Neuron (in vitro differentiated cells): Measurements from ENCODE around the gene ERO1A.

Experiments
- H2AFZ ChIP-seq: one replicate; pipeline ENCODE4 v1.6.1; 2013; ENCODE audit warnings: low read depth, mild to moderate bottlenecking, inconsistent platforms, low read length, moderate library complexity
- H3K27me3 ChIP-seq: one replicate; pipeline ENCODE4 v1.6.1; 2013; ENCODE audit warnings: low read length; ENCODE audit not compliant: insufficient read depth
- H3K36me3 ChIP-seq: one replicate; pipeline ENCODE4 v1.6.1; 2013; ENCODE audit warnings: low read length; ENCODE audit not compliant: insufficient read depth
- H3K4me1 ChIP-seq: one replicate; pipeline ENCODE4 v1.6.1; 2013; ENCODE audit warnings: low read length; ENCODE audit not compliant: insufficient read depth
- H3K4me3 ChIP-seq: 2 replicates; pipeline ENCODE4 v1.5.1; 2013; ENCODE audit warnings: mild to moderate bottlenecking, low read length, moderate library complexity
- H3K9me3 ChIP-seq: one replicate; pipeline ENCODE4 v1.6.1; 2013; ENCODE audit warnings: low read length

Gene ERO1A

DNA sequence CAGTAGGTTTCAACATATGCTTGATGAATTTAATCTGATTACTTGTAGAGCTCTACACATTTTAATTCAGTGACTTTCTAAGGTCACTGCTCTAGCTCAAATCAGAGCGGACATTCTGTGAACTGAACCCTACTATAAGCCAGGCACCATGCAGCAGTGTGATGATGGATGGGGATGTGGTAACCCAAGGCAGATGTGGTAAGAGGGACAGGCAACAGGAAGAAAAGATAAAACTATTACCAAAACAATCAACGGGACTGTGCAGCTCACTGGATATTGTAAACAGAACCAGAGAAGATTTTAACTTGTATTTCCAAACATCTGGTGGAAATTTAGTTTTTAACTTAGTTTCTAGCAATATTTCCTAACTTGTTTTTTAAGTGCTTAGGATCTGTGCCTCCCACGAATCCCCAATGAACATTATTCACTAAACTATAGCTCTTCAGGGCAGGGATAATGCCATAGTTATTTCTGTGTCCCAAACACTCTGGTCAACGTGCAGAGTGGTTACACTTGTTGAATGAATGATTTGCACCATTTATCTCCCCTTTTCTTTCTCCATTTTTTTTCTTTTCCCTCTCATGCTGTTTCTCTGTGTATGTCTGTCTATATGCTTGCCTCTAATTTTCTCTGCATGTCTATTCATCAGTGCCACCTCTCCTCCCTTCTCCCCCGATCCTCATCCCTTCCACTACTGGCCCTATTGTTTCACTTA is 3.0 kb downstream of the ERO1A start:
- no peak overlapping the region for H3K4me3 ChIP-seq
- no peak overlapping the region for H2AFZ ChIP-seq
- no peaks in the 10 kb centered on the region for H3K27me3 ChIP-seq
- no peaks in the 10 kb centered on the region for H3K36me3 ChIP-seq
- peaks cover 11% of the 10 kb centered on the region for H3K4me1 ChIP-seq
- H3K9me3 ChIP-seq: no peaks in the 10 kb centered on the region

DNA sequence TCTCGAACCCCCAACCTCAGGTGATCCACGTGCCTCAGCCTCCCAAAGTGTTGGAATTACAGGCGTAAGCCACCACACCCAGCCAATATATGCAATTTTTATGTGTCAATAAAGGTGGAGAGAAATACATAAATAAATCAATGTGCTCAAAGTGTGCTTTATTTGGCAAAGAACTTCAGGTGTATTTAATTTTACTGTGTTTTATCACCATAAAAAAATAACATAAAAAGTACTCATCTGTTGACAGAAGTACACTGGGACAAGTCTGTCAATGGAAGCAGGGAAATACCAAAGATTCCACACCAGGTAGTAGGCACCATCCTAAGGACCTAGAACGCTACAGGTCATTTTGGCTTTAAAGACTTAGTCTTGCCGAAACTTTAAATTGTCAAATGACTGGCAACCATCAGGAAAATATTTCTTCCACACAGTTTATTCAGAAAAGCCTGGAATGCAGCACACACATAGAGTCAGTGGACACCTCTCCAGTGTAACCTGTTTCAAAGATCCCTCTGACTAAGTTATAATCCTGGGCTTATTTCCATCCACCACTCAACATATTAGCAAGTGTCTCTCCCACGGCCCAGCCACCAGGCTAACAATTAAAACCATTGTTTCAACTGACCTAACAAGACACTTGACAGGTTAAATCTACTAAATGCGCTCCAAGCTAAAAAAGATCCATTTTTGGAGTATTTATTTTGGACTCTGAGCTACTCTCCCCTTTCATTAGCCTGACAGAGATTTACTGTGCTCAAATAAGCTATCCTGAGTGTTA is 4.2 kb downstream of the ERO1A start:
- Histone ChIP-seq H3K27me3 (no peaks in the 10 kb centered on the region), H3K4me3 (no peak overlapping the region), H2AFZ (no peak overlapping the region), H3K4me1 (peaks cover 10% of the 10 kb centered on the region), H3K36me3 (no peaks in the 10 kb centered on the region), H3K9me3 (no peaks in the 10 kb centered on the region)

DNA sequence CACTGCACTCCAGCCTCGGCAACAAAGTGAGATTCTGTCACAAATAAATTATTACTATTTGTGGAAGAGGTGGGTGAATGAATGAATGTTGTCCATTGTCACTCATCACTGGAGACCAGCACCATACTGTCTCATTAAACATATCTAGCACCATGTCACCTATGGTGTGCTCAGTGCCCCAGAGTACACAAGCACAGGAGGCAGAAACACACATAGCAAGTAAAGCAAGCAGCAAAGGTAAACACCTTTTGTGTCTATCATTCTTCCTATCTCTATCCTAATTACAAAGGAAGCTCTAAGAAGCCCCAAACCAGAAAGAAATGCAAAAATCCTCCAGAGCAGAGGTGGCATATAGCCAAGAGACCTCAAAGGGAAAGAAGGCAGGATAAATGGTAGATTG is 9.2 kb downstream of the ERO1A start:
- H3K9me3 ChIP-seq: no peaks in the 10 kb centered on the region
- no peaks in the 10 kb centered on the region for H3K27me3 ChIP-seq
- no peak overlapping the region for H2AFZ ChIP-seq
- H3K4me1 ChIP-seq: peaks cover 7% of the 10 kb centered on the region
- no peaks in the 10 kb centered on the region for H3K36me3 ChIP-seq
- no peak overlapping the region for H3K4me3 ChIP-seq

DNA sequence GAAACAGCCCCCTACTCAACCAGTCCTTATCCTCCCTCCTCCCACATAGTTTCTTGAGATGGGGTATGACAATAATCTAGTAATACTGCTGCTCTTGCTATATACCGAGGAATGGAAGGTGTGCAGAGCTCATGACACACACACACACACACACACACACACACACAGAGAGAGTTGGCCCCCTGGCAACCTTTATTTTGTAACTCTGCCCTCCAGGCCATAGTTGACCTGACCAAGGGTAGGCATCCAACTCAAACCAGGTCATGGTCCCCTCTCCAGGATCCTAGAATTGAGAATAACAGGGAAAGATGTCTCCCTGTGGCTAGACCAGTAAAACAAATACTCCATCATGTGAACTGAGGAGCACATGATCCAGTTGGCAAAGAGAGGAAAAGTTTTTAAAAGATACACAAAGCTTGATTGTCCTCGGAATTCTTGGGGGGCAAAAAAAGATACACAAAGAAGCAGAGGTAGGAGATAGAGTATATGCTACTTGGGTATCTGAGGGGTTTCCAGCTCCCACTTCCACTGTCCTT is 11.3 kb downstream of the ERO1A start:
- Histone ChIP-seq H3K4me3 (no peak overlapping the region), H3K36me3 (peaks cover 2% of the 10 kb centered on the region), H3K4me1 (peaks cover 7% of the 10 kb centered on the region), H3K27me3 (no peaks in the 10 kb centered on the region), H3K9me3 (no peaks in the 10 kb centered on the region), H2AFZ (no peak overlapping the region)

DNA sequence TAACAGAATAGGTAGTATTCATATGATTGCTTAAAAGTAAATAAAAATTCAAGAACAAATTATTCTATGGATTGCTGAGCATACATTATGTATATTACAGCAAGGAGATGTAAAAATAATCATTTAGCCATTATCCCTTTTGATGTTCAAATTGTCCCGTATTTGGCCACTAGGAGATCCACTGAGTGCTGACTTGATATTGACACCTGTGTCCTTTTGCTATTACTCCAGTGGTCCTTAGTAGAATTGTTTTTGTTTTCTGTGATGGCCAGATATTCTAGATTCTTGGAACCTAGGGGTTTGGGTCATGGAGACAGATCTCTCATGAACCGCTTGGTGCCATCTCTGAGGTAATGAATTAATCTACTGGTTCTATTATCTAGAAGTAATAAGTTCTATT is 16.8 kb downstream of the ERO1A start:
- Histone ChIP-seq H2AFZ (no peak overlapping the region), H3K4me1 (no peaks in the 10 kb centered on the region), H3K4me3 (no peak overlapping the region), H3K27me3 (no peaks in the 10 kb centered on the region), H3K9me3 (no peaks in the 10 kb centered on the region), H3K36me3 (peaks cover 14% of the 10 kb centered on the region)

DNA sequence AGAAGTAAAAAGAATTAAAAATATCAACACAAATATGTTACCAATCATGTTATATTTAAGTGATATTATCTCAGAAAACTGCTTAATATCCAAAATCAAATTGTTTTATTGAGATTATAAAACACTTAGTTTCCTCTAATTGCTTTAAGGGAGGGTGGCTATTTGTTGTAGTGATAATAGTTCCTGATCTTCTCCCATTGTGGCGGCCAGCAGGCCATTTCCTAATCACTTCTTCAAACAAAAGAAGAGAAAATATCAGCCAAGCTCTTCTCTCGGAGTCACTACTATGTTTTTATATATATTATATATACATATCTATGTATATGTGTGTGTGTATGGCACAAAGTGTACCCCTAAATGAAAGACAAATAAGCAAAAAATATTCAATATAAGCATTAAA is 31.5 kb downstream of the ERO1A start:
- H3K4me3 ChIP-seq: no peak overlapping the region
- H3K27me3 ChIP-seq: no peaks in the 10 kb centered on the region
- no peak overlapping the region for H2AFZ ChIP-seq
- no peaks in the 10 kb centered on the region for H3K9me3 ChIP-seq
- H3K4me1 ChIP-seq: no peaks in the 10 kb centered on the region
- peaks cover 12% of the 10 kb centered on the region for H3K36me3 ChIP-seq

DNA sequence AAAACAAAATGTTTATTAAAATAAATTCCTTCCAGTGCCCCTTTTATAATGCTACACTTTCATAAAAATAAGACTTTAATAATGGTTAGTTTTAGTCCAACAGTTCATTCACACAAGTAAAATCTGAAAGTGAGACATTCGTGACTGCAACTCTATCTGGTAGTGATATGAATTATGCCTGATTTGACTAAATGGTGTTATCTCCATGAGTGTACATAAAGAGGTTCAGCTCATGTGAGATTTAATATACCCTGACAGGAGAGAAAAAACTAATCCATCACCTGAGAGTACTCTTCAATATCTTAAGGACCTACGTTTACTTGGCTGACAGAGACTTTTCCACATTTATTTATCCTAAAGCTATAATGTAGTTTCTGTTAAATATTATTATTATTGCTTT is 34.0 kb downstream of the ERO1A start:
- H3K36me3 ChIP-seq: peaks cover 19% of the 10 kb centered on the region
- no peaks in the 10 kb centered on the region for H3K27me3 ChIP-seq
- no peaks in the 10 kb centered on the region for H3K4me1 ChIP-seq
- H3K9me3 ChIP-seq: peaks cover 5% of the 10 kb centered on the region
- H3K4me3 ChIP-seq: no peak overlapping the region
- no peak overlapping the region for H2AFZ ChIP-seq

DNA sequence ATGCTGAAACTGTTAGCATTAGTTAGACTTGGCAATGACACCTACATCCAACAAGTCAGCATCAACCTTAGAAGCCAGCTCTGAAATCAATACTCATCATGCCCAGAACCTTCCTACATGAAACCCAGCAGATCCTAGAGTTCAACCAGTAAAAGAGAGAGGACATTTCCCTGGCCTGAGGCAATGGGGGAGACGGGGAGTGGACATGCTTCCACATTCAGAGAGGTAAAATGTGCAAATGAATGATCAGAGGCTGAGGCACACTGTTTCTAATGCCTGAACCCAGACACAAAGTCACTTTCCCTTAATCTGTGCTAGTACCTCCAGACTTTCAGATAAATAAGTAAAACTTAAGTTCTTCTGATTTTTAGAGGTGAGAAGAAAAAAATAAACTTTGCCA is 34.5 kb downstream of the ERO1A start:
- Histone ChIP-seq H3K9me3 (peaks cover 5% of the 10 kb centered on the region), H2AFZ (no peak overlapping the region), H3K4me3 (no peak overlapping the region), H3K36me3 (peaks cover 15% of the 10 kb centered on the region), H3K4me1 (no peaks in the 10 kb centered on the region), H3K27me3 (no peaks in the 10 kb centered on the region)

DNA sequence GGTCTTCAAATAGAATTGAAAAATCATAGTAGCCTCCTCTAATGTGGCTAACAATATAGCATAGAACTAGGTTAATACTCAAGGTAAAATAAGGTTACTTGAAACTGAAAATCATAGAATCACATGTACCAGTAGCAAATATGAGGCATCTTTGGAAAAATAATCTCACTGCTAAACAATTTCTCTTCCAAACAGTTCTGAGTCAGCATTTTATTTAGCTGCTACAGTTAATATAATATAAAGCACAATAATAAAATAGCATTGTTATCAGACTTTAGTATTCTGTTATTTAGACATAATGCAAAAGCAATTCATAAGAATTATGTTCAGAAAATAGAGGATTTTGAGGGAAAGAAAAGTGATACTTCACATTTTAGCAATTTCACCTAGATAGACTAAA is 35.0 kb downstream of the ERO1A start:
- Histone ChIP-seq H3K27me3 (no peaks in the 10 kb centered on the region), H3K4me1 (no peaks in the 10 kb centered on the region), H2AFZ (no peak overlapping the region), H3K36me3 (peaks cover 12% of the 10 kb centered on the region), H3K9me3 (peaks cover 5% of the 10 kb centered on the region), H3K4me3 (no peak overlapping the region)

DNA sequence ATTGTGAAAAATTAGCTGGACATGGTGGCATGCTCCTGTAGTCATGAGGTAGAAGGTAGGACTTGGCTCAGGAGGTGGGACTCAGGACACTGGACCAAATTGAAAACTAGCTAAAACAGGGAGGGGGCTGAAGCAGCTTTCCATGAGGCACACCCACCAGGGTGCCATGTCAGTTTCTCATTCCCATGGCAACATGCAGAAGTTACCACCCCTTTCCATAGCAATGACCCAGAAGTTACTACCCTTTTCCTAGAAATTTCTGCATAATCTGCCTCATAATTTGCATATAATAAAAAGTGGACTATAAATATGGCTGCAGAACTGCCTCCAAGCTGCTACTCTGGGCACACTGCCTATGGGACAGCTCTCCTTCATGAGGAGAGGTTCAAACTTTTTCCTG is 38.5 kb downstream of the ERO1A start:
- no peaks in the 10 kb centered on the region for H3K4me1 ChIP-seq
- peaks cover 22% of the 10 kb centered on the region for H3K36me3 ChIP-seq
- H3K27me3 ChIP-seq: no peaks in the 10 kb centered on the region
- H3K9me3 ChIP-seq: peaks cover 5% of the 10 kb centered on the region
- no peak overlapping the region for H3K4me3 ChIP-seq
- H2AFZ ChIP-seq: no peak overlapping the region

DNA sequence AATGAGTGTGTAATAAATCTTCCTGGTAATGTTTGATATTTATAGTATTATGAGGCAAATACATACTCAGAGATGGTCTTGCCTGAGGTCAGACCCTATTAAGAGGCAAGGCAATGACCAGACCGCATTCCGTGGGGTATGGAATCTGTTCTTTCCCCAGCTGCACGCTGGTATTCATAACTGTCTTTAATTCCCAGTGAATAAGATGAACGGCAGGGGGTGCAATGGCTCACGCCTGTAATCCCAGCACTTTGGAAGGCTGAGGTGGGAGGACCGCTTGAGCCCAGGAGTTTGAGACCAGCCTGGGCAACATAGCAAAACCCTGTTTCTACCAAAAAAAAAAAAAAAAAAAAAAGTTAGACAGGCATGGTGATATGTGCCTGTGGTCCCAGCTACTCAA is 44.6 kb downstream of the ERO1A start:
- Histone ChIP-seq H3K4me3 (no peak overlapping the region), H2AFZ (no peak overlapping the region), H3K4me1 (no peaks in the 10 kb centered on the region), H3K27me3 (no peaks in the 10 kb centered on the region), H3K36me3 (peaks cover 28% of the 10 kb centered on the region), H3K9me3 (no peaks in the 10 kb centered on the region)

DNA sequence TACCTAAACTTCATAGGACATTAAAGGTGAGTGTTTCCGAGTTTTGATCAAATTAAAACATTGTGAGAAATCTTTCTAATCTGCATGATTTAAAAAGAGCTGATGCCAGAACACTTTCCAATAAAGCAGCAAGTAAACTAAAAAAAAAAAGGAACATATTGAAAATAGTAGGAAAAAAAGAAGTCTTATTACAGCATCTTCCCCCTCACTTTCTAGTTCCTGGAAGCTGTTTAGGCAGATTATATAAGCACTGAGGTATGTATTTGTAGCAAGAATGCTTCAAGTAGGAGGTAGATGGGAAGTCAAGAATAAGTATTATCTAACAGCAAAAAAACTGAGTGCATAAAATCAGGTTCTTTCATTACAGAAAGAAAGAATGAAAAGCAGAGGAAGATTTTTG is 45.8 kb downstream of the ERO1A start:
- H3K4me3 ChIP-seq: no peak overlapping the region
- H3K27me3 ChIP-seq: no peaks in the 10 kb centered on the region
- H3K4me1 ChIP-seq: no peaks in the 10 kb centered on the region
- H2AFZ ChIP-seq: no peak overlapping the region
- H3K9me3 ChIP-seq: no peaks in the 10 kb centered on the region
- H3K36me3 ChIP-seq: peaks cover 36% of the 10 kb centered on the region

DNA sequence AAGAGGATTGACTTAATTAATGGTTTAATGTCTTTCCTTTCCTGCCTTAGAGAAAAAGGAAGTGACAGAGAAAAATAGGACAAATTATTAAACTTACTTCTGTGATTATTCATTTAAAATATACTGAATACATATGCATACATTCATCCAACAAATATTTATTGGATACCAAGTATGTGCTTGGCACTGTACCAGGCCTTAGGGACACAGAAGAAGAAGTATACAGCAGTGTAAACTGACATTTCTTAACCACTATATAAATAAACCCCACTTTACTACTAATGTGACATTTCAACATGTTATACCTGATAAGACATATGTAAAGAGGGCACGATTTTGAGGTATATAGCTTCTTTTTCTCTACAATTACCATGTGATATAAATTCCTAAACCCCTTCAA is 53.6 kb downstream of the ERO1A start:
- Histone ChIP-seq H2AFZ (no peak overlapping the region), H3K4me3 (no peak overlapping the region), H3K36me3 (peaks cover 23% of the 10 kb centered on the region), H3K27me3 (no peaks in the 10 kb centered on the region), H3K4me1 (no peaks in the 10 kb centered on the region), H3K9me3 (no peaks in the 10 kb centered on the region)
